HG02840 (cell line): ENCODE results near the gene JAZF1.
"Not testable (repeated sequence)": the region's sequence is repeated elsewhere in the genome, so short reads cannot be mapped to it uniquely, and the experiment has no call there.

Source experiments
- ATAC-seq: cut with Tn5 transposase; IDR thresholded peaks from one replicate; pipeline ENCODE4 v1.9.1; 2021; ENCODE audit warnings: mild to moderate bottlenecking, moderate library complexity, moderate number of reproducible peaks; ENCODE audit not compliant: unreplicated experiment, low FRiP score

JAZF1 gene

DNA sequence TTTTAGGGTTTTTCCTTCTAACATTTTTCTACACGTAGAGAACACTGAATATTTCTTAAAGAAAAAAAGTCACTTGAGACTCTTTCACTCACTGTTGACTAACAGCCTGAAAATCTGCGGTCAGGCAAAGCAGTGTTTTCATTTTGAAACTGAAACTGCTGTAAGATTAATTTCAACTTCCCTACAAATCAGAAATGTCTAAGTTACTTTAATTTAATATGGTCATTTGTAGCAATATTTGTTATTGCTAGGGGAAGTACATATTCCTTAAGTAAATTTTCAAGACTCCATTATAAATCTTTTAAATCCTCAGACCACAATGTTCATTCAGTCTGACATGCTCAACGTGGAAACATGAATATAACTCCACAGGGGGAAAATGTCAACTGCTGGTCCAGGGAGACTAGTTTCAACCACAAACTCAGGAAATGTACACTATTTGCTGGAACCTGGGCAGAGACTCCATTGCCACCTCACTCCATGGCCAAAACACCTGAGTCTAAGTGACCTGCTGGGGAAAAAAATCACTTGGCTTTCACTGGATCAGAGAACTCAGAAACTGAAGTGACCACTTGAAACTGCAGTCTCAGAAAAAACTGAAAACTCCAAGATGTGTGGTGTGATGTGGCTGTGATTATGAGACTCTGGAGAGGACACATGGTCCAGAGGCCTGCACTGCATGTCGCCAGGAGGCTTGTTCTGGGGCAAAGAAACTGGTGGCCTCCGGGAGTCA lies 279.4 kb downstream of the JAZF1 start:
- peak; percentile 80 for ATAC-seq

DNA sequence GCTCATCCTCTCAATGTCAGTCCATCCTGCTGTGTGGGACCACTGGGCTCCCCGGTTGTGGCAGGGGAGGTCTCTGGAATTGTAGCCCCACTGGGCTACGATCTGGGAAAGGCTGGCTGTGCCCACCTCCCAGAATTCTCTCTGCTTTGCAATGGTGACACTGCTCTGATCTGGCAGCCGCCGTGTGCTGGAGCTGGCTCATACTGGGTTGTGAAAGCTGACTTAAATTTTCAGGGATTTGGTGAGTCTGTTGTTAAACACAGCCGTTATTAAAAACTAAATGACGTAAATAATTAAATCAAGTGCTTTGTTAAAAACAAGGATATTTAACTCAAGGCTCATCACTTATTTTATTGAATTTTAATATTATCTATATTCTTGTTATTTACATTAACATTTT lies 280.6 kb downstream of the JAZF1 start:
- ATAC-seq = no peak

DNA sequence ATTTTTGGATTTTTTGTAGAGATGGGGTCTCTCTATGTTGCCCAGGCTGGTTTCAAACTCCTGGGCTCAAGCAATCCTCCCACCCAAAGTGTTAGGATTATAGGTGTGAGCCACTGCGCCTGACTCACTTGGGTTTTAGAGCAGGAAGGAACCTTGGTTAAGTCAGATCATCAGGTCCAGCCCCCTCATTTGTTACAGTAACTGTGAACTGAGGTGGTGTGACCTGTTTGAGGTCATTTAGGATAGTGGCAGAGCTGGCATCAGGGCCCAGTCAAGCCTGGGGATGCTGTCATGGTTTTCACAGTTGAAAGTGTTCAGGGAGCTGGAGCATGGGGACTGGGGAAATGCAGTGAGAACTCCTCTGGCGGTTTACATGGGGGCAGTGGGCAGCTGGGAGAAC lies 281.0 kb downstream of the JAZF1 start:
- ATAC-seq = no peak

DNA sequence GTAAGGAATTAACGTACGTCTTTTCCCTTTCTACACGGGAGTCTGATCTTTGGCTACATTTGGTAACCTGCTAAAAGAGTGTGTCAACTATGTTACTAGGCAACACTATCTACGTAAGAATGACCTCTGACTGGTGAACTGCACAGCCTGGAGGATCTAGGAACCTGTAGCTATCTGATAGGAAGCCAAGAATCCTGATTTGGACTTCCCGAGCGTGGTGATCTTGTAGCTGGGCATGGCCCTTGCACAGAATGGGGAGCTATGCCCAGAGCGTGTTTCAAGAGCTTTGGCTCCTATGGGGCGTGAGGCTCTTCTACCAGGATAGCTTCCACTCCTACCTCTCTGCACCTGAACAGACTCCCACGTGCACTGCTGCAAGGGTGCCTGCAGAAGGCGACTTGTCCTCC lies 283.2 kb downstream of the JAZF1 start:
- no peak for ATAC-seq

DNA sequence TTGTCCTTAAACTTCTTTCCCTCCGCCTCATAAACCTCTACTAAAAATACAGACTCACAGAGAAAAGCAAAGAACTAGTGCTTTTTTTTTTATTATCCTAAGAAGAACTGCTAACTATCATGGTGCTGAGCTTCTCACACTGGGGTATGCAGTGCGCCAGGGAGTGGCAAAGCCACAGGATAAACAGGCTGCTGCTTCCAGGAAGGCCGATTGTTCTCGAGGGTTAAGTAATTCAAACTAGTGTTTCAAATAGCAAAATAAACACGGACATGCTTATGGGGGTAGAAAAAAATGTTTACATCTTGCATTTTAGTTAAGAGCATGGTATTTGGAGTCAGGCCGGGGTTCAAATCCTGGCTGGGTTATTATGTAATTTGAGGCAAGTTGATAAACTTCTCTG lies 283.6 kb downstream of the JAZF1 start:
- ATAC-seq = no peak

DNA sequence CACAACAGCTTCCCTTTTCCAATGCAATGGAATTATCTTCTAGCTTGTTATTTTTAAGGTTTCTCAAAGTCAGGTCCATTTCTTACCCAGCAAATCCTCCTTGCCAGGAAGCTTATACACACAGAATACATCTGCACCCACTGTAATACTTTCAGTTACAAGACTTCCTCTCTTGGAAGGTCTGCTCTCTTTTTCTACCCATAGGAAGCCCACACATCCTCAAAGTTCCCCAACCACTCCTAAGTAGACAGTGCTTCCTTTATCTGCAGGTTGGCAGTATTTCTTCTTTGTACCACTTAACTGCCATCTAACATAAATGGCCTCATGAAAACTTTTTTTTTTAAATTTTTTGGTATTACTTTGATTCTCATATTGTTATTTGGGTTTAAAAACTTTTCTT lies 285.0 kb downstream of the JAZF1 start:
- ATAC-seq = no peak

DNA sequence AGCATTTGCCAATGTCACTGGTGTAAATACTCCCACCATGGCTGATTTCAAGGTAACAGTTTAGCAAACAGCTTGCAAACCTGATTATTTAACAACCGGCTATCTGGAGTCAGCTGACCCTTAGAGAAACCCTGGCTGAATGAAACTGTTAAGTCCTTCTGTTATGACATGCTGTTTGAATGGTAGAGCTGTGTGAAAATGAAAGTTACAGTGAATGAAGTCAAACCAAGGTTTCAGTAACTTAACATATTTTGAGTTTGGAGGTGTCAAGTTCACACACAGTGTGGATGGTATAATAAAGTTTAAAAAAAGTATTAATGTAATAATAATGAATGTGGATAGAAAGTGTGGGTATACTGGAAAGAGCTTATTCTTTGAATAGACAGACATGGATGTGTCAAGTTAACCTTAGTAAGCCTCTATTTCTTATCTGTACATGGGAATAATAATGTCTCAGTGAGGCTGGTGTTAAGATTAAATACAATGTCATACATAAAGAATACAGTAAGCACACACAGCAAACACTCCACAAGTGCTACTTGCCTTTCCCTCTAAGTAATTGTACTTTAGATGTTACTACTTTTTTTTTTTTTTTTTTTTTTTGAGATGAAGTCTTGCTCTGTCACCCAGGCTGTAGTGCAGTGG lies 290.3 kb downstream of the JAZF1 start:
- peak; percentile 99 for ATAC-seq

DNA sequence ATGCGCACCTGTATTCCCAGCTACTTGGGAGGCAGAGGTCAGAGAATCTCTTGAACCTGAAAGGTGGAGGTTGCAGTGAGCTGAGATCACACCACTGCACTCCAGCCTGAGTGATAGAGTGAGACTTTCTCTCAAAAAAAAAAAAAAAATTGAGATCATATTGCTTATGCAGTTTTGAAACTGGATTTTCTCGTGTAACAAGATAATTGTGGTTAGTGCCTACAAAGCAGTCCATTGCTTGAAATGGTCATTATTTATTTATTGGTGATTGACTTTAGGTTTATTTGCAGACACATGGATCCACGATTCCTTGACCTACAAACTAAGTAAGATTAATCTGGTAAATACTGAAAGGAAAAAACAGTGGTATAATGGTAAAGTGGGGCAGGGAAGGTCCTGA lies 290.8 kb downstream of the JAZF1 start:
- no peak for ATAC-seq

DNA sequence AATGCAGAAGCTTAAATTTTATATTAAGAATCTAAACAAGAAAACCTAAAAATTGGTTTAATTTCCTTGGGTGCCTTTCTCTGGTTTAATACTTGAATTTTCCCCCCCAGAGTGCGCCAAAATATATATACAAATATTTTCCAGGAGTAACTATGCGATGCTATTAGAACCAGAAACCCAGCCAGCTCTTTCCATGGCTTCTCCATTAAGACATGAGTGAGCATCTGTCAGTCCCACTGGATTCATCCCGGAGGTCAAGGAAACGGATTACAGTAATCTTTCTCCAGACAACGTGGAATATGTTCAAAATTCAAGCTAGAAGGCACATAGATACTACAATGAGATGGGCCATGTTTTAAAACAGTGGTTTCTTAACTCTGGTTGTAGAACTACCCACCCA lies 291.9 kb downstream of the JAZF1 start:
- ATAC-seq = no peak

DNA sequence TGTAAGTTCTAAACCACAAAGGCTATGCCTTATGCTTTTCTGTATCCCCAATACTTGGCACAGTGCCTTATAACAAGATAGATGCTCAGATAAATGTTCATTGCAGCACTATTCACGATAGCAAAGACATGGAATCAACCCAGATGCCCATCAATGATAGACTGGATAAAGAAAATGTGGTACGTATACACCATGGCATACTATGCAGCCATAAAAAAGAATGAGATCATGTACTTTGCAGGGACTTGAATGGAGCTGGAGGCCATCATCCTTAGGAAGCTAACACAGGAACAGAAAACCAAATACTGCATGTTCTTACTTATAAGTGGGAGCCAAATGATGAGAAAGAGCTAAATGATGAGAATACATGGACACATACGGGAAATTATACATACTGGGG lies 293.9 kb downstream of the JAZF1 start:
- ATAC-seq = not testable (repeated sequence)

DNA sequence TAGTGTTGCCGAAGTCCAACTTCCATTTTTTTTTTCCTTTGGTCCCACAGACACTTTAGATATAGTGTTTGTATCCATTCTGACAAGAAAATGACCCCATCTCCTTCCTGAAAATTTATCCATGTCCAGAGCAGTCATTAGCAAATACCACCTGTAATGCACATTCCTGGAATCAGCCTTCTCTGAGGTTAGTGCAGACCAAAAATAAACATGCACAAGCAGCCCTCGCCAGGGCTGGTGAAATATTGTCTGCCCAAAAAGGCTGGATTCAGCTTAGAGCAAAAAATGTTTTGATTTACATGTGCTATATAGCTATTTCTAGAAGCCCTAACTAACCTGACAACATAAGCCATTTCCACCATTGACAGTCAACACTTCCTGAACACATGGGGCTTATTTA lies 294.9 kb downstream of the JAZF1 start:
- no peak for ATAC-seq

DNA sequence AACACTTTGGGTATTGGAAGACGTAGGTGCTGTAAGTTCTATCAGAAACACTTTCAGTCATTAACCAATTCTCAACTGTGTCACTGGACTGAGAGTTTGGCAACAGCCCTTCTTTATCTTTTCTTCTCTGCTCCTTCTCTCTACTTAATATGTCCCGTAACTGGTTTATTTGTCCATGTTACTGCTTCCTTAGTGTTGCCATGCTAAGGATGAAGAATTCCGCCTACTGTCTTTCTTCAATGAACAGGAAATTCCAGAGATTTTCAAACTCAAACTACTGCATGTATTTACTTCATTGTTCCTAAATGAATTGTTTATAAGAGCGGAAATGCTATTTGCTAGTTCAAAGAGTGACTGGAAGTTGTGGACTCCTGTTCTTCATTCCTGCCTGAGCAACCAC lies 296.9 kb downstream of the JAZF1 start:
- no peak for ATAC-seq

DNA sequence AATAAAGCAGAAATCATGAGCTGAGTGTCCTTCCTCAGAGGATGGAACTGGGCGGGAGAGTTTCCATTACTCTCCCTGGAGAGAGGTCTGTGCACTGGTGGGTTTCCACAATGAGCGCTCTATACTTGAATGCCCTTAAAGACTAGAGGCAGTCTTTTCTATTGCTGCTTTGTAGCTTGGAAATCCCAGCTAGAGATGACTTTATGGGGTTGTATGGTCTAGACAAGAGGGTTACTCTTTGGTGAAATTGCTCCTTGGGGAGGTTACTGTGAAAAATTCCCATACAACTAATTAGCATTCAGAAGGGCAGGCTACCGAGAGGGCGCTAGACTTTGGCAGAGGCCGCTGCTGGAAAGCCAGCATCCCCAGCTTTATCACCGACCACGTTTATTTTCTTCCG lies 303.8 kb downstream of the JAZF1 start:
- no peak for ATAC-seq

DNA sequence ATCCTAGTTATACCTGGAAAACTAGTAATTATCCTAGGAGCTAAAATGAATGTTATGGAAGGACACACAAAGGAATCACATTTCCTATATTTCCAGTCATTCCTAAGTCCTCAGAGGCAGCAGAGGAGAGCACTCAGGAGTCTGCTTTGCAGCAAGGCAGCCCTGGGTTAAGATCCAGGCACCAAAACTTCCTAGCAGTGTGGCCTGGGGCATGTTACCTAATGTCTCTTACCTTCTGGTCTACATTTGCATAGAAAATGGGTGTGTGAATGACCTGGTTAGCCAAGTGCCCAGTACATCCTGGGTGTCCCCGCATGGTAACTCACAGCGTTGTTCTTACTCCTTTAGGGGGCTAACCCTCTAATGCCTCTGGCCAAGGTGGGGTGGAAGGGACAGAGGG lies 304.8 kb downstream of the JAZF1 start:
- ATAC-seq = no peak

DNA sequence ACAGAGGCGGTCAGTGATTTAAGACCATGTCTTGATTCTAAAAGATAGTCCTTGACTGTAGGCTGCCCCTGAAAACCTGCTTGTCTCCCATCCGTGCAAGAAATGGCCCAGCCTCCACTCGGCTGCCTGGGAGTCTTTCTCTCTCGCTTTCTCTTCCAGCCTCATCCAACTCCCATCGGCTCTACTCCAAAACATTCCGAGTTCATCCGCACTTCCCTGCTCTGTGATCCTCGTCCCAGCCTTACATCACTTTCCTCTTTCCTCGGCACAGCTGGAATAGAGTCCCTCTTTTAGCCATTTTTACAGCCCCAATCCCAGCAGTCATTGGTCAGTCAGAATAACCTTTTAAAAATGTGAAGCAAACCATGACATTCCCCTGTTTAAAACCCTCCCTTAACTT lies 305.5 kb downstream of the JAZF1 start:
- no peak for ATAC-seq

DNA sequence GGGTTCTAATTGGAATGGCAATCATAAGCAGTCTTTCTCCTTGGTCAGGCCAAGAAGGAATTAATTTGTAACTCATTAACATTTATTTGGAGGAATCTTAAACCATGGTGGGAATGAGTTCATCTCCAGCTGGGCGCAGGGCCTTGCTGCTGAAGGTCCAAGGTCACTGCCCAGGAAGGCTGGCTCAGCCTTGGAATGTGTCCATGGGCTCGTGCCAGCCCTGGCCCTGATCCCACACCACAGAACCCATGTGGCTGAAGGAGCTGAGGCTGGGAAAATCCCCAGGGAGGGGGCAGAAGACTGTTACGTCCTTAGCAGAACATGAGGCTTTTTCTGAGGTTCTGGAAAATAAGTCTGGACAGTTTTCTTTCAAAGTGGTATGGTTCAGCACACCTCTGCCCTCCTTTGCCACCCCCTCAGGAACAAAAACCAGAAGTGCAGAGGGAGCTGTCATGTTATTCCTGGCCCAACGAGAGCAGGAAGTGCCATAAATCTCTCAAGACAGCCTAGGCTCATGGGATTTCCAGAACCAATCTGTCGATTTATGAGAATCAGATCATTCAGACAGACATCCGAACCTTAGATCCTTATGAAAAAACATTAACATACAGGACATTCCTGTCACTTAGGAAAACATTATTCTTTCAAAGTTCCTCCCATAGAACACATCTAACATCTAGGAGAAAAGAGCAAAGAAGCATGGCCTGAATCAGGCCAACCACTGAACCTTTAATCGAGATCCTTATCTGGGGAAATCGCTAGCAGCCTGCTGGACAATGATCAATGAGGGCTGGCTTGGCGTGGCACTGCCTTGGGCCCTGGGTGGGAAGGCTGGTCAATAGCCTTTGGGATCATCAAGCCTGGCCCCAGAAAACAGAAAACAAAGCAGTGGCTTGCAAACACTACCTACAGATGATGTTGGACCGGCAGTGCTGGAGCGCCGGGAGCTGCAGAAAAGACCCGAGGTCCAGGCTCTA lies 306.3 kb downstream of the JAZF1 start:
- ATAC-seq = no peak

DNA sequence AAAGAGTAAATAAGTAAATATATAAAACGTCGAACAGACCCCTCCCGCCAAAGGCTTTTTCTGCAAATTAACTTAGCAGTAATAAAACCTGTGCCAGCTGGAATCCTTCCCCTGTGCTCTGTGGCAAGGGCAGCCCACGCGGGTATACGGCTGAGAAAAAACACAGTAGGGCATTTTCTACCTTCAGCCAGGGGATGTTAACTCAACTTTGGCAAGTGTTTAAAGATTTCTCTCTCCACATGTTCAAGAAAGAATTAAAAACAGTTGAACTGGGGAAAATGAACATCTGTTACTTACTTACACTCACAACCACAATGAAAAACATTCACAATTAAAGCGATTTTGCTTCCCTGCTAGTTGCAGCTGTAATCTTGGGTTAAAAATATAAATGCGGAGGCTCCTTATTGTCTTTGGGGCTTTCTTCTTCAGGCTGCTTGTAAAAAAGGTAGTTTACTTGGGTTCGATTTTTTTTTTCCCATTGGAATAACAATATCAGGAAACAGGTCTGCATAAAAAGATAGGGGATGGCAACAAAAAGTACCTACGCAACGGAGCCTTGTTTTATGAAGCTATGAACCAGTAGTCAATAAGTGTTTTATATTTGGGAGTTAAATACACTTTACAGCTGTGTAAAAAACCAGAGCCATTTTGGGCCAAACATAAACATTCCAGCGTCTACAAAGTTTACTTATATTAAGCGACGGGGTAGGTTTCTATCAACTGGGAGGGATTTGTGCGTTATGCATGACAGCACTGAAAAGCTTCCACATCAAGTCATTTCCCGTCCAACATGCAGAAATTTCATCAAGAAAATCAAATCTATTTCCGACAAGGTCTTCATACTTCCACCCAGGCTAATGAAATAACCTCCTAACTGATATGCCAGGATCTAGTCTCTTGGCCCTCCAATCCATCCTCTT lies 308.0 kb downstream of the JAZF1 start:
- no peak for ATAC-seq

DNA sequence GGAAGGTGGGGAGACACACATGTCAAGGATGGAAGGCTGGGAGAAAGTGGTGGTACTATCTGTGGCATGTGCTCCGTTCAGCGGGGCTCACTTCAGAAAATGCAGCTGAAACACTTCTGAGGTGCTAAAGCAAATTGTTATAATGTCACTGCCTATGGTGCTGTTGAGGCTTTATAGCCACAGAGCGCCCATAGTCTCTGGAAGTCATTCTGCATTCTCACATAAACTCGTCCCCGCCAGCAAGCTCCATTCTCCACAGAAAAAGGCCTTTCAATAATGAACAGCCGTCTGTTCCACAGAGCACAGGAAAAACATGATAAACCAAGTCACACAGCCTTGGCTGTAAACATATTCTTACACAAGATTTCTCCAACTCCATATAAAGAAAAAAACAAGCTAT lies 308.7 kb downstream of the JAZF1 start:
- no peak for ATAC-seq

DNA sequence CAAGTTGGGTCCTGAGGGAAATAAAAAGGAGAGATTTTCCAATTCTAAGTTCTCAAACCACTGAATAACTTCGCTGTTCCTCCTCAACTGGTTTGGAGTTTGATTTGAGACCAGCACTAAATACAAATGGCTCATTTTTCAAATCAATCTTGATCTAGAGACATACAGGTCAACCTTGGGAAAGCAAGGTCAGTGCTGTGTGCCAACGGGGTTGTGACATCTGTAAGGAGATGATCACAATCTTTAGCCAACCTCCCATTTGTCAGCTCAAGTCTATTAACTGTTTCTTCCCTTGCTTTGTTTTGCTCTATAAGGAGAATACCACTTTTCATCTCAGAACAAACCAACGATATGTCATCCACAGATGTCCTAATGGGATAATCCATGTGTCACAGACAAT lies 309.5 kb downstream of the JAZF1 start:
- ATAC-seq = no peak

DNA sequence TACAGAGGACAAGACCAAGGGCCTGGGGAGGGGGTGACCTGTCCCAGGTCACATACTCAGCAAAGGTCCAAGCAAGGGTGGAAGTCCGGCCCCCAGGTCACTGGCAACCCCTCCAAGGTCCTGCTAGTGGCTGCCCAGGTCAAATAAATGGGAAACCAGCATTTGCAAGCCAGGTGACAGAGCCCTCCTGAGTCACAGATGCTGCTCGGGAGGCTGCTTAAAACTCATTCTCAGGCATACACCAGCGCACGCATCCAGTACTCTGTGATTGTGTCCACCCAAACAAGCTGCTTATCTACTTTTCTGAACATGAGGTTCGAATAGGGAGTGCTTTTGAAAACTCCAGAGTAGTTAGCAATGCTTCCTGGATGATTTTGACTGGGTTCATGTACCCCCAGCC lies 310.0 kb downstream of the JAZF1 start:
- no peak for ATAC-seq
